Nephron progenitor cell (in vitro differentiated cells): ENCODE measurements around the gene MAPK12.
A peak's percentile ranks its signal among the peaks of the same experiment; 100 is the strongest.

ENCODE experiments used
- DNase-seq: peaks from one replicate; pipeline ENCODE4 v3.0.0; 2021
- H3K27ac Mint-ChIP-seq: 2 replicates; pipeline ENCODE4 v1.8.0; 2021; ENCODE audit warnings: mild to moderate bottlenecking, moderate library complexity, mixed read lengths
- H3K27me3 Mint-ChIP-seq: 2 replicates; pipeline ENCODE4 v1.8.0; 2021; ENCODE audit warnings: mild to moderate bottlenecking, low read depth, mixed read lengths; ENCODE audit not compliant: poor library complexity
- H3K36me3 Mint-ChIP-seq: 2 replicates; pipeline ENCODE4 v1.8.0; 2021; ENCODE audit warnings: low read depth, mixed read lengths
- H3K4me1 Mint-ChIP-seq: 2 replicates; pipeline ENCODE4 v1.8.0; 2021; ENCODE audit warnings: mixed read lengths
- H3K4me3 Mint-ChIP-seq: 2 replicates; pipeline ENCODE4 v1.8.0; 2021; ENCODE audit warnings: mild to moderate bottlenecking, moderate library complexity, mixed read lengths
- H3K9me3 Mint-ChIP-seq: 2 replicates; pipeline ENCODE4 v1.8.0; 2021; ENCODE audit warnings: mild to moderate bottlenecking, moderate library complexity, mixed read lengths
- CTCF ChIP-seq: fragments of 200-600 bp; sonication (generic); IDR thresholded peaks from 2 replicates; pipeline ENCODE4 v1.5.0; 2021; ENCODE audit warnings: antibody characterized with exemption

MAPK12 gene

GRCh38 chr22:50281384-50281760 lies 19.9 kb upstream of the MAPK12 start:
- no peak for TF ChIP-seq CTCF
- Mint-ChIP-seq H3K27ac (no peak overlapping the region), H3K9me3 (no peaks in the 10 kb centered on the region), H3K27me3 (no peaks in the 10 kb centered on the region), H3K36me3 (peaks cover 28% of the 10 kb centered on the region), H3K4me1 (no peaks in the 10 kb centered on the region), H3K4me3 (no peak overlapping the region)
- DNase-seq, result no peak

GRCh38 chr22:50280708-50281383 lies 19.4 kb upstream of the MAPK12 start:
- H3K27ac Mint-ChIP-seq, result no peak overlapping the region
- H3K9me3 Mint-ChIP-seq, result no peaks in the 10 kb centered on the region
- no peak for TF ChIP-seq CTCF
- no peaks in the 10 kb centered on the region for H3K4me1 Mint-ChIP-seq
- no peaks in the 10 kb centered on the region for H3K27me3 Mint-ChIP-seq
- H3K4me3 Mint-ChIP-seq, result no peak overlapping the region
- no peak for DNase-seq
- peaks cover 30% of the 10 kb centered on the region for H3K36me3 Mint-ChIP-seq

GRCh38 chr22:50280022-50280707 lies 18.7 kb upstream of the MAPK12 start:
- Mint-ChIP-seq H3K4me3 (no peak overlapping the region), H3K27me3 (no peaks in the 10 kb centered on the region), H3K9me3 (no peaks in the 10 kb centered on the region), H3K27ac (no peak overlapping the region), H3K36me3 (peaks cover 34% of the 10 kb centered on the region), H3K4me1 (peaks cover 2% of the 10 kb centered on the region)
- no peak for TF ChIP-seq CTCF
- no peak for DNase-seq

GRCh38 chr22:50278956-50279619 lies 17.6 kb upstream of the MAPK12 start:
- peaks cover 36% of the 10 kb centered on the region for H3K36me3 Mint-ChIP-seq
- no peak for TF ChIP-seq CTCF
- peak overlapping the region; percentile 29 for H3K27ac Mint-ChIP-seq
- H3K4me1 Mint-ChIP-seq, result peaks cover 8% of the 10 kb centered on the region
- no peaks in the 10 kb centered on the region for H3K9me3 Mint-ChIP-seq
- no peak overlapping the region for H3K4me3 Mint-ChIP-seq
- no peak for DNase-seq
- H3K27me3 Mint-ChIP-seq, result no peaks in the 10 kb centered on the region

GRCh38 chr22:50278461-50278860 lies 17.0 kb upstream of the MAPK12 start:
- H3K4me3 Mint-ChIP-seq, result no peak overlapping the region
- H3K27ac Mint-ChIP-seq, result no peak overlapping the region
- no peak for TF ChIP-seq CTCF
- H3K4me1 Mint-ChIP-seq, result peaks cover 15% of the 10 kb centered on the region
- H3K27me3 Mint-ChIP-seq, result no peaks in the 10 kb centered on the region
- no peak for DNase-seq
- peaks cover 42% of the 10 kb centered on the region for H3K36me3 Mint-ChIP-seq
- no peaks in the 10 kb centered on the region for H3K9me3 Mint-ChIP-seq
